OCI-LY3 (cell line): ENCODE measurements around the gene DCTN1.

ENCODE experiments used
- CTCF ChIP-seq: fragments of 200-600, 300-600 bp; sonication (generic); IDR thresholded peaks from 2 replicates; pipeline ENCODE4 v1.5.1; 2014; ENCODE audit warnings: antibody characterized with exemption, low read length, low read depth
- EZH2phosphoT487 ChIP-seq: fragments of 200-600 bp; shearing (Covaris generic); IDR thresholded peaks from 2 replicates; pipeline ENCODE4 v1.6.1; 2018; ENCODE audit warnings: antibody characterized with exemption, mixed run types, low read depth

GRCh38 chr2:74423231-74424095, 43.4 kb upstream of the DCTN1 start:
- TF ChIP-seq CTCF (no peak), EZH2phosphoT487 (no peak)
